Vagina (tissue), 2 donors: Measurements from ENCODE around the gene C2orf76.

ENCODE experiments used
- CTCF ChIP-seq, 3 experiments: fragments of 450-650 bp in 2 of 3; fragments of 200-600 bp in 1 of 3; sonication (generic) in 1 of 3; IDR thresholded peaks; one replicate each; pipeline ENCODE4 v1.5.1; 2017 to 2019; ENCODE audit warnings: antibody characterized with exemption in 3 of 3, mild to moderate bottlenecking in 2 of 3, moderate library complexity in 2 of 3
- POLR2AphosphoS5 ChIP-seq, 2 donors: sonication (generic); formaldehyde crosslinking; IDR thresholded peaks; one replicate each; pipeline ENCODE4 v1.9.0; 2017; ENCODE audit warnings: antibody characterized with exemption in 2 of 2, mild to moderate bottlenecking in 2 of 2, low read depth in 1 of 2; ENCODE audit not compliant: insufficient read depth in 1 of 2

DNA sequence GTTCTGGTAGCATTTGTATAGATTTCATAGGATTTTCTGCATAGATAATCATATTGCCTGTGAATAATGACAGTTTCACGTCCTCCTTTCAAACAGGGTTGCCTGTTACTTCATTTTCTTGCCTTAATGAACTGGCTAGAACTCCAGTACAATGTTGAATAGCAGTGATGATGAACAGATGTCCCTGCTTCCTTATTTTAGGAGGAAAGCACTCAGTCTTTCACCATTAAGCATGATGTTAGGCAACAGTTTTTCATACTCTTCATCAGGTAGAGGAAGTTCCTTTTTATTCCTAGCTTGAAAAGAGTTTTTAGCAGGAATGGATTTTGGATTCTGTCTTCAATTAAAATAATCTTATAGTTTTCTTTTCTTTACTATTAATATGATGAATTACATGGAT lies 39.7 kb downstream of the C2orf76 start:
- TF ChIP-seq POLR2AphosphoS5 (IDR thresholded peaks at IDR 0.05; ENCODE audit: insufficient read depth in 1 of 2, low read depth in 1 of 2) (no peak), CTCF (IDR thresholded peaks at IDR 0.05) (no peak)
